ENCODE results near the gene ABCA8.
"Not testable (repeated sequence)": the region's sequence is repeated elsewhere in the genome, so short reads cannot be mapped to it uniquely, and the experiment has no call there.

Gene ABCA8, protein sequence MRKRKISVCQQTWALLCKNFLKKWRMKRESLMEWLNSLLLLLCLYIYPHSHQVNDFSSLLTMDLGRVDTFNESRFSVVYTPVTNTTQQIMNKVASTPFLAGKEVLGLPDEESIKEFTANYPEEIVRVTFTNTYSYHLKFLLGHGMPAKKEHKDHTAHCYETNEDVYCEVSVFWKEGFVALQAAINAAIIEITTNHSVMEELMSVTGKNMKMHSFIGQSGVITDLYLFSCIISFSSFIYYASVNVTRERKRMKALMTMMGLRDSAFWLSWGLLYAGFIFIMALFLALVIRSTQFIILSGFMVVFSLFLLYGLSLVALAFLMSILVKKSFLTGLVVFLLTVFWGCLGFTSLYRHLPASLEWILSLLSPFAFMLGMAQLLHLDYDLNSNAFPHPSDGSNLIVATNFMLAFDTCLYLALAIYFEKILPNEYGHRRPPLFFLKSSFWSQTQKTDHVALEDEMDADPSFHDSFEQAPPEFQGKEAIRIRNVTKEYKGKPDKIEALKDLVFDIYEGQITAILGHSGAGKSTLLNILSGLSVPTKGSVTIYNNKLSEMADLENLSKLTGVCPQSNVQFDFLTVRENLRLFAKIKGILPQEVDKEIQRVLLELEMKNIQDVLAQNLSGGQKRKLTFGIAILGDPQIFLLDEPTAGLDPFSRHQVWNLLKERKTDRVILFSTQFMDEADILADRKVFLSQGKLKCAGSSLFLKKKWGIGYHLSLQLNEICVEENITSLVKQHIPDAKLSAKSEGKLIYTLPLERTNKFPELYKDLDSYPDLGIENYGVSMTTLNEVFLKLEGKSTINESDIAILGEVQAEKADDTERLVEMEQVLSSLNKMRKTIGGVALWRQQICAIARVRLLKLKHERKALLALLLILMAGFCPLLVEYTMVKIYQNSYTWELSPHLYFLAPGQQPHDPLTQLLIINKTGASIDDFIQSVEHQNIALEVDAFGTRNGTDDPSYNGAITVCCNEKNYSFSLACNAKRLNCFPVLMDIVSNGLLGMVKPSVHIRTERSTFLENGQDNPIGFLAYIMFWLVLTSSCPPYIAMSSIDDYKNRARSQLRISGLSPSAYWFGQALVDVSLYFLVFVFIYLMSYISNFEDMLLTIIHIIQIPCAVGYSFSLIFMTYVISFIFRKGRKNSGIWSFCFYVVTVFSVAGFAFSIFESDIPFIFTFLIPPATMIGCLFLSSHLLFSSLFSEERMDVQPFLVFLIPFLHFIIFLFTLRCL (N-terminal part only)
- total RNA-seq, result 0 to 0.18 (median 0.06) reads per million in 4 experiments

DNA sequence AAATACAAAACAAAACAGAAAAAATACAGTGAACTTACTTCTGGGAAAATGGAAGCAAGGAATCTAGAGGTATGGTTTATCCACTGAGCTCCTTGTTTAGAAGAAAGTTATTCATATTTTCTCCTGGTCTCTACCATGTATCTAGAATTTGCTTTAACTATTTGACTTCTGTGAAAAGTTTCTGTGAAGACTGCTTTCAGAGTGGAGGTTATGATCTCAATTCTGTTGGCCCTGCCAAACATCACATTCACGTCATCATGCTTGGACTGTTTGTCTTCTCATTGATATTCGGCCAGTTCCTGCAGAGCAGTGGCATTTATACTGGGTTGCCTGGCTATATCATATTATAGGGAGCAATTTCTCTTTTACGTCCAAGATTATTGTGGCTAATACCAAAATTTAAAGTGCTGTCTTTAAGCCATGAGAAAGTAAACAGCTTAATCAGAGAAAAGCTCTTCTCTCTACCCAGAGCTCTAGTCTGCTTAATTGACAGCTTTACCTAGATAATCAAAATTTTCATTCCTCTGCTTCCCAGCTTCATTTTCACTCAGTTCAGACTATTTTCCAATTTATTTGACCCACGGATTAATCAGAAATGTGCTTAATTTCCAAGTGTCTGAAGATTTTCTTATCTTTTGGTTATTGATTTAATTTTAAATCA is at the start of gene ABCA8:
Gene ABCA8, minus strand, starts transcription at position 212 of the 661 bp plus-strand sequence. CDS start 13,358 bp downstream, outside the sequence.
- no peak for DNase-seq

DNA sequence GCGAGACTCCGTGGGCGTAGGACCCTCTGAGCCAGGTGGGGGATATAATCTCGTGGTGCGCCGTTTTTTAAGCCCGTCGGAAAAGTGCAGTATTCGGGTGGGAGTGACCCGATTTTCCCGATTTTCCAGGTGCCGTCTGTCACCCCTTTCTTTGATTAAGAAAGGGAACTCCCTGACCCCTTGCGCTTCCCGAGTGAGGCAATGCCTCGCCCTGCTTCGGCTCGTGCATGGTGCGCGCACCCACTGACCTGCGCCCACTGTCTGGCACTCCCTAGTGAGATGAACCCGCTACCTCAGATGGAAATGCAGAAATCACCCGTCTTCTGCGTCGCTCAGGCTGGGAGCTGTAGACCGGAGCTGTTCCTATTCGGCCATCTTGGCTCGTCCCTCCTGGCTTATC is 49.6 kb upstream of the ABCA8 start:
- DNase-seq, result not testable (repeated sequence)

DNA sequence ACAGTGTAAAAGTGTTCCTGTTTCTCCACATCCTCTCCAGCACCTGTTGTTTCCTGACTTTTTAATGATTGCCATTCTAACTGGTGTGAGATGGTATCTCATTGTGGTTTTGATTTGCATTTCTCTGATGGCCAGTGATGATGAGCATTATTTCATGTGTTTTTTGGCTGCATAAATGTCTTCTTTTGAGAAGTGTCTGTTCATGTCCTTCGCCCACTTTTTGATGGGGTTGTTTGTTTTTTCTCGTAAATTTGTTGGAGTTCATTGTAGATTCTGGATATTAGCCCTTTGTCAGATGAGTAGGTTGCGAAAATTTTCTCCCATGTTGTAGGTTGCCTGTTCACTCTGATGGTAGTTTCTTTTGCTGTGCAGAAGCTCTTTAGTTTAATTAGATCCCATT is 44.6 kb upstream of the ABCA8 start:
- not testable (repeated sequence) for DNase-seq

DNA sequence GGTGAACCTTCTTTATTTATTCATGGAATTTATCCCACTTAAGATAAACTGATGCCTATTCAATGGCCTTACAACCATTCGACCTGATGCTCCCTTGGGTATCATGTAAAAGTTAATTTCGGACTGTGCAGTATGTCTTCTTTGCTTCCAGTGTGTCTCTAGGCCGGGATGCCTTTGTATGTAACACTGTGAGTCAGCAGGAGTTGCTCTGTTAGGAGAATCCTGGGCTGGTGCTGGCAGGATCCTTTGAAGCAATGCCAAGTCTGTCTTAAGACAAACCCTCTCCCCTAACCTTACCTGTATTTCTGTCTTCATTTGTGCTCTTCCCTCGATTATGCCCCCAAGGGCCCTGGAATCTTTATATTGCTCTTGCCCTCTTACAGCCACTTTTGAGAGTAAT is 37.9 kb upstream of the ABCA8 start:
- DNase-seq, result no peak

DNA sequence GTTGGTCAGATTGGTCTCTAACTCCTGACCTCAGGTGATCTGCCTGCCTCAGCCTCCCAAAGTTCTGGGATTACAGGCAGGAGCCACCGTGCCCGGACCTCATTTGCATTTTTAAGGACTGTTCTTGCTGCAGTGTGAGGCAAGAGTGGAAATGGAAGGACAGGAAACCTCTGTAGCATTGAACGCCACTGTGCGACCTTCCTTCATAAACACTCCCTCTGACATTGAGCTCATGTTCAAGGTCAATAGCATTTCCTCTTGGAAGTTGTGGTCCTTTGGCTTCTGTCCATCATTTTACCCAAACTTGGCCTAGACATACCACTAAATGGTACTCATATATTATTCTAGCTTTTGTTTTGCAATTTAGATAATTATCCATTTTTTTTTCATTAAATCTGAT is 32.8 kb upstream of the ABCA8 start:
- no peak for DNase-seq

DNA sequence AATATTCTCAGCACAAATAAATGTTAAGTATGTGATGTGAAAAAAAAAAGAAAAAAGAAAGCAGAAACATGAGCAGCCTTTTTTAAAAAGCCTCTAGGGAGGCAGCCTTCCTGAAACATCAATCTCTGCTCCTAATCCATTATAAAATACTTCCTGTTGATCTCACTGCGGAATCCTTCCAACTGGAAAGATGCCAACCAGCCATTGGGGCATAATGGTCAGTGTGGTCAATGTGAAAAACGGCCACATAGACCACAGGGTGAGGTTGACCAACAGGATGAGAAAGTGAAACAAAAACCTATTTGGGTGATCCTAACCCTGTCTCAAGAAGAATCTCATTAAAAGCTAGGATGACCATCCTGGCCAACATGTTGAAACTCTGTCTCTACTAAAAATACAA is 26.1 kb upstream of the ABCA8 start:
- DNase-seq, result no peak

DNA sequence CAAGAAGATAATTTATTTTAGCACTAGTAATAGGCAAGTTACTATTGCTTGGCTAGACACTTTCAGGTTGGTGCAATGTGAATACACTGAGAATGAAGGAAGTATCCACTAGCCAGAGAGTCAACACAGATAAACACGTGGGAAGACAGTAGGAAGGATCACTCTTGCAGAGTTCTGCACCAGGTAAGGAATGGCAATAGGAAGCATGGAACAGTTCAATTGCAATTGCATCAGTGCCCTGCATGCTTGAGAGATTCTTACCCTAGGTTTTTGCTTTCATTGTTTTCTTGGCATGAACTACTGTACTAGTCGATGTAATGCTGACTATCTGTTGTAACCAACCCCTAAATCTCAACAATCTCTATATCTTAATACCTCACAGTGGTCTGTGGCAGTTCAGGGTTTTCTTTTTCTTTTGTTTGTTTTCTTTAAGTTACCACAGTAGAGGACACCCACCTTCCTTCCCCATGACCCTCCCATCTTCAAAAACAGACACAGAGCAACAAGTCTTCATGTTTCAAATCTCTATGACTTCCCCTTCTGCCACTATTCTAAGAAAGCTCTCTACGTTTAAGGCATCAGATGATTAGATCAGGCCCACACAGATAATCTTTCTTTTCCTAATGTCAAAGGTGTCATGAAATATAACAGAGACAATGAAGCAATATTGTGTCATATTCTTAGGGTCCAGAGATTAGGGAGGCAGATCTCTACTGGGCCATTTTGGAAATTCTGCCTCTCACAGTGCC is 18.1 kb upstream of the ABCA8 start:
- DNase-seq, result no peak

DNA sequence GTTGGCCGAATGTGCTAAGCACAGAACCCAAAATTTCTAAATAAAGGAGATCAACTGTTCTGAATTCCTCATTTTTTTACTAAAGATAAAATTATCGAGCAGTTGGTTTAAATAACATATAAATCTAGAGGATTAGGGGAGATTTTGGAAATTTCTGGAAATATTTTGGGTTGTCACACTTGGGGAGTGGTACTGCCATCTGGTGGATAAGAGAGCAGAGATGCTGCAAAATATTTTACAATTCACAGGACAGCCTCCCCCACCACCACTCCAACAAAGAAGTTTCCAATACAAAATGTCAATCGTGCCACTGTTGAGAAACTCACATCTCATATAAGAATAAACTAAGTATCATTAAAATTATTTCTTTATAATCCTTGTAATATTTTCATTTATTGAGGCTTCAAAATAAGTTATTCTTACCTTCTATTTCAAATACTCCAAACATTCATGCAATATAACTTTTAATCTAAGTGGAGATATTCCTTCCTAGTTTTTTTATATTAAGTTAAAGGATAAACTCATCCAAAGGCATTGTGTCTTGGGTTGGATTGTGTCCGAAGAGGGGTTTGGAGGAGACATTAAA is 17.0 kb upstream of the ABCA8 start:
- no peak for DNase-seq

DNA sequence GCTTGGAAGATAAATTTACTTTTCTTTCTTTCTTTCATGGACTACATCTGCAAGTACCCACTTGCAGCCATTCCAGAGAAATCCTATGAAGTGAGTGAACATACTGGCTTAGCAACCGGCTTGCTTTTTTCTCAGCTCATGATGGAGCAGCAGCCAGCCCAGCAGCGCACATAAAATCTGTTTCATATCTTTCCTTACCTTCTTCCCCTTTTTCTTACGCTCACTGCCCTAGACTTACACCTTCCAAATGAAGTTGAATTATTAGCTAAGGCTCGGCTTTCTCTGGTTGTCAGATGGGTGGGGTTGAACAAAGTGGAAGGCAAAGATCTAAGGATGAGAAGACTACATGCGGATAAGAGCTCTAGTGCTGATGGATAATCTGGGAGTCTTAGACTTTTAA is 13.9 kb upstream of the ABCA8 start:
- no peak for DNase-seq

DNA sequence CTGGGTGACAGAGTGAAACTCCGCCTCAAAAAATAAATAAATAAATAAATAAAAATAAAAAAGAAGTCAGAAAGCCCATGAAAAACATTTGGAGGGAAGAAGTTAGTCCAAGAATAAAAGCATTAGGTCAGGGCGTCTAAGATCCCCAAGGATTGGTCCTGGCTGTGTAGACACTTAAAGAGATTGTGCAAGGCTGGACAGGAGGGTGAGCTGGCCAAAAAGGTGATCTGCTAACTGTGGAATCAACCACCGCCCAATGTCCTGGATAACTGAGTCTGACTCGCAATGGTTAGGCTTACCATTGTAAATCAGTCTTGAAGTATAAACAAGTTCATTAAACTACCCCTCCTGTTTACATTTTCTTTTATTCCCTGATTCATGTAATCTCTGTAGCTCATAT is 8.8 kb upstream of the ABCA8 start:
- DNase-seq, result no peak

DNA sequence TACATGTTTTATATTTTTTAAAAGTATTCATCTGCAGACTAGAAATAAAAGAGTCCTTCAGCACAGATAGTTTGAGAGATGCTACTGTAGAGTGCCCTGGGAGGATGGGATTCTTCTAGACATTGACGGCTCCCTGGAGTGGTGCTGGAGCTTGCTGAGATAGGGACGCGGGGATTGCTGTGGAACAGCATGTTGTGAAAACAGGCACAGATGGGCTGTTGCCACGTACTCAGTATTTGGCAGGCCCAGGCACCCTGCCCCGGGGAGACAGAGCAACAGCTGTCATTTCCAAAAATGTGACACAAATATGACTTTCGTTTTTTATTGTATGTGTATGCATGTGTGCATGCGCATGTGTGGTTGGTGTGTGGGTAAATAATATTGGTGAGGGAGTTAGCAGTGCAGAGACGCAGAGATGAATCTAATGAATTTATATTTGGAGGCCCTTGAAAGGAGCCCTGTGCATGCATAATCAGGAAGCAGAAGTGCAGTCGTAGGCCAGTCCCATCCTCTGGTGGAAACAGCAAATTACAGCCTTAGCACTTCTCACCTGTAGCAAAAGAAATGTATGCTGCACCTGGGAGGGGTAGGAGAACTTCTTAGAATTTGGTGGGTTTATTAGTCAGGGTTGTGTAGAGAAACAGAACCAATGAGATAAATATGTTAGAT is 6.2 kb upstream of the ABCA8 start:
- DNase-seq, result no peak

DNA sequence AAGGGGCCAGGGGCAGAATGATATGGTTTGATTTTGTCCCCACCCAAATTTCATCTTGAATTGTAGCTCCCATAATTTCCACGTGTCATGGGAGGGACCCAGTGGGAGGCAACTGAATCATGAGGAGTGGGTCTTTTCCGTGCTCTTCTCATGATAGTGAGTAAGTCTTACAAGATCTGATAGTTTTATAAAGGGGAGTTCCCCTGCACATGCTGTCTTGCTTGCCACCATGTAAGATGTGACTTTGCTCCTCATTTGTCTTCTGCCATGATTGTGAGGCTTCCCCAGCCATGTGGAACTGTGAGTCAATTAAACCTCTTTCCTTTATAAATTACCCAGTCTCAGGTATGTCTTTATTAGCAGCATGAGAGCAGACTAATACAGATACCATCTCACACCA is 3.9 kb upstream of the ABCA8 start:
- not testable (repeated sequence) for DNase-seq

DNA sequence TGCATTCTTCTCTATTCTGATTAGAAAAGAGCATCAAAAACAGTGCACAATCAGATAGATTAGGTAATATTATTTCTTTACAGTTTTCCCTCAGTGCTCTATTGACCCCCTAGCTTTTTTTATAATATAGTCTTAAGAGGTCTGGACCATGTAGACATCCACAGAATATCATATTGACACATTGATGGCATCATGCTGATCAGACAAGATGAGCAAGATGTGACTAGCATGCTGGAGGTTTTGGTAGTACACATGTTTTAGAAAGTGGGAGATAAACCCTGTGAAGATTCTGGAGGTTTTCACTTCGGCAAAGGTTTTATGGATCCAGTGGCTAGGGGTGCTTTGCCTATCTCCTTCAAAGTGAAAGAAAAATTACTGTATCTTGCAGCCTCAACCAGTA is 2.8 kb upstream of the ABCA8 start:
- no peak for DNase-seq

DNA sequence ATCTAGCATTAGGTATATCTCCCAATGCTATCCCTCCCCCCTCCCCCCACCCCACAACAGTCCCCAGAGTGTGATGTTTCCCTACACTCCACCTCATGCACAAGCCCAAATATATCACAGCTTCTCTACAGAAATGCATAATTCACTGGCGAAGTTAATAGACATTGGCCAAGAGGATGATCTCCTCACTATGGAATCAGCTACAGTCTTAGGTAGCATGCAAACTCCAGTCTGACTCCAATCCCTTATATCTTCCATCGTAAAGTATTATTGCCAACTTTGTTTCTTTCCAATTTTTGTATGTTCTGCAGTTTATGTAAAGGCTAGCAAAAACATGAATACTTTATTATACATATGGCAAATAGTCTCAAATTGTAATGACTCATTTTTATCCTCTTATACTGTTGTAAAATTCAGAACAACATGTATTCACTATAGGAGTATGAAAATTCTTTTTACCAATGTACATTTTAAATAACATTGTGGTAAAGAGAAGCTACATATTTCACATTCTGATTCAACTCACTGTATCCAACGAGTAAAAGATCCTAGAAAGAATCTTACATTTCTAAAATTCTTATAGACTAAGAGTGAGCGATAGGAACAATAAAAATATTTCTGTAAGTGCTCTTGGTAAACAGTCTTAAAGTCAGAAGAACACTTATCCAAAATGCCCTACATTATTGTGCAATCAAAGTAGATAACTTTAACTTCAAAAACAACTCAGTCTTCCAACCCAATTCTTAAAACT is 871 bp downstream of the ABCA8 start:
- DNase-seq, result no peak

DNA sequence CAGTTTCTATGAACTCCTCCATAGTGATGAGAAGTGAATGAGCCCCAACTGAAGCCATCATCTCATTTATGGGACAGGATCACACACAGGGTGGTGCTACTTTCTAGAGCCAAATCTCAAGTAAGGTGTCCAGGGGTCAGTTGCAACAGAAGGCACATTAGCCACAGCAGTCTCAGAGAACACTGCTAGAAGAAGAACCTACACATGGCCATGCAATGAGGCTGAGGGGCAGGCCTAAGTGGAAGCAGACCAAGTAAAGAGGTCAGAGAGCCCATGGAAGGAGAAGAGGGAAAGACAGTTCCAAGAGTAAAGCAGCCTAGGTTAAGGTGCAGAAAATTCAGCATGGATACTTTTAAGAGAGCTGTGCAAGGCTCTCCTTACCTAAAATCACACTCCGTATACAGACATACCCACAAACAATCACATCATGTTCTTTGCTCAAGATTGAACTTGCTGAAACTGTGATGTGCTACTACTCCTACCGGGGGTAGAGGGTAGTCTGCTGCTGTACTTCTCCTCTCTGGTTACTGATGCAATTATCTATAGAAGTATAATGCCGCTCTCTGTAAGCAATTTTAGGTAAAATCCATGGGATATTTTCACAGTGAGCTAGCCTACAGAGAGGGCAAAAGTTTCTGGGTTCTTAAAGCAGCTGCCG is 1.7 kb downstream of the ABCA8 start:
- no peak for DNase-seq

DNA sequence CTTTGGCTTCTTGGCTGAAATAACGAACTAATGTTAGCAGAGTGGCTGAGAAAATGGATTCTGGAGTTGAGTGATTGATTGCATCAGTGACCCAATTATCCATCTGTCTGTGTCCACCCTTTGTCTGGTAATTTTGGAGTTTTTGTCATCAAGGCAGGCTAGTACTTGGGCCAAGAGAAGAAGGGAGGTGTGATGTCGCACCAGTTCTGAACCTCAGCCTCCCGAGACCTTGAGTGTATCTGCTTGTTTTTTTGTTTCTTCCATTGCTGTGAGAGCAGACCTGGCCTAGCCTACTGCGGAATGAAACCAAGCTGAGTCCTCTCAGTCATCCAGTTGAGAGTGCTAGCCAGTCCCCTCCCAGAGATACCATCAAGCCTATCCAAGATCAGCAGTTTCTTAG is 4.5 kb downstream of the ABCA8 start:
- DNase-seq, result no peak

DNA sequence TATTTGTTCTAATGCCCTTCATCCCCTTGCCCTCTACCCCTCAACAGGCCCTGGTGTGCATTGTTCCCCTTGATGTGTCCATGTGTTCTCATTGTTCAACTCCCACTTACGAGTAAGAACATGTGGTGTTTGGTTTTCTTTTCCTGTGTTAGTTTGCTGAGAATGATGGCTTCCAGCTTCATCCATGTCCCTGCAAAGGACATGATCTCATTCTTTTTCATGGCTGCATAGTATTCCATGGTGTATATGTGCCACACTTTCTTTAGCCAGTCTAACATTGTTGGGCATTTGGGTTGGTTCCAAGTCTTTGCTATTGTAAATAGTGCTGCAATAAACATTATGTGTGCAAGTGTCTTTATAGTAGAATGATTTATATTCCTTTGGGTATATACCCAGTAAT is 7.3 kb downstream of the ABCA8 start:
- not testable (repeated sequence) for DNase-seq

DNA sequence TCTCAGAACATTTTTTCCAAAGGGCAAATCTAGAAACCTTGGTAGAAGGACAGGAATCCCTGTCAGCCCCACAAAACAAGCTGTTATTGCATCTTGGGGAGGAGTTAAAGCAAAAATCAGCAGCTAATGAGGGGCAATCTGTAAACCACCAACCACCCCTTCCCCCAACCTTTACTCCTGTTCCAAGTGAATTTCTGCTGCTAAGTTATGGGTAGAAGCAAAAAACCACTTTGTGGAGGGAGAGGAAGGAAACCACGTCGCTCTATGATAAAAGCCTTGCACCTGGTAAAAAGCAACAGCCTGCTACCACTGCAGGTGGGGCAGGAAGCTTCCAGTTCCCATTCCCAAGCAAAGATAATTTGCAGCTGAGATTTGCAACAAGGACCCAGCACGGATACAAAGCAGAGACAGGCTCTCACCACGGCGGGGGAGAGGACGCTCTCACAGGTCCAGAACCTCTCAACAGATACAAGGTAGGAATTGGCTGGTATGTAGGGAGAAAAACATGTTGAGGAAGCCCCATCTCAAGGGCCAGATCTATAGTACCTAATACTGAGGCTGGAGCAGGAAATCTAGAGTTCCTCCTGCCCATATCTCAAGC is 10.7 kb downstream of the ABCA8 start:
- no peak for DNase-seq

DNA sequence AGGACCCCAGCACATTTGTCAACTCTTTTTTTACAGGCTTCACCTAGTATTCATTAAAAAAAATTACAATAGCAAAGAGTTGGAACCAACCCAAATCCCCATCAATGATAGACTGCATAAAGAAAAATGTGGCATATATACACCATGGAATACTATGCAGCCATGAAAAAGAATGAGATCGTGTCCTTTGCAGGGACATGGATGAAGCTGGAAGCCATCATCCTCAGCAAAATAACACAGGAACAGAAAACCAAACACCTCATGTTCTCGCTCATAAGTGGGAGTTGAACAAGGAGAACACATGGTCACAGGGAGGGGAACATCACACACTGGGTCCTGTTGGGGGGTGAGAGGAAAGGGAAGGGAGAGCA is 11.4 kb downstream of the ABCA8 start:
- DNase-seq, result not testable (repeated sequence)

Data from effector CD8-positive, alpha-beta T cell (primary cell).